PFSK-1 (cell line): ENCODE data around the gene WNT3A.

Experiments
- FOXP2 ChIP-seq: optimal IDR thresholded peaks from 2 replicates; pipeline ENCODE3; 2011; ENCODE audit warnings: borderline replicate concordance, control low read depth, inconsistent platforms; ENCODE audit not compliant: insufficient read depth; ENCODE audit errors: extremely low read length, extremely low read depth
- POLR2AphosphoS5 ChIP-seq: IDR thresholded peaks from 2 replicates; pipeline ENCODE4 v1.6.1; 2012; ENCODE audit warnings: low read depth, mild to moderate bottlenecking, control low read depth, low read length, moderate library complexity
- SIN3A ChIP-seq: IDR thresholded peaks from 2 replicates; pipeline ENCODE4 v1.6.1; 2012; ENCODE audit warnings: mild to moderate bottlenecking, low read length, moderate library complexity, borderline replicate concordance; ENCODE audit not compliant: insufficient read depth
- TAF1 ChIP-seq: IDR thresholded peaks from 2 replicates; pipeline ENCODE4 v1.6.1; 2012; ENCODE audit warnings: low read length, control low read depth, borderline replicate concordance; ENCODE audit not compliant: insufficient read depth
- TF ChIP-seq, protein P1 (sequence below), 2 experiments: IDR thresholded peaks; 2 replicates each; pipeline versions ENCODE4 v1.6.1 to v1.8.0; 2011 to 2012; ENCODE audit warnings: low read depth in 2 of 2, low read length in 2 of 2, control low read depth in 1 of 2, inconsistent platforms in 1 of 2, mild to moderate bottlenecking in 1 of 2, moderate library complexity in 1 of 2; ENCODE audit not compliant: insufficient read depth in 1 of 2

DNA sequence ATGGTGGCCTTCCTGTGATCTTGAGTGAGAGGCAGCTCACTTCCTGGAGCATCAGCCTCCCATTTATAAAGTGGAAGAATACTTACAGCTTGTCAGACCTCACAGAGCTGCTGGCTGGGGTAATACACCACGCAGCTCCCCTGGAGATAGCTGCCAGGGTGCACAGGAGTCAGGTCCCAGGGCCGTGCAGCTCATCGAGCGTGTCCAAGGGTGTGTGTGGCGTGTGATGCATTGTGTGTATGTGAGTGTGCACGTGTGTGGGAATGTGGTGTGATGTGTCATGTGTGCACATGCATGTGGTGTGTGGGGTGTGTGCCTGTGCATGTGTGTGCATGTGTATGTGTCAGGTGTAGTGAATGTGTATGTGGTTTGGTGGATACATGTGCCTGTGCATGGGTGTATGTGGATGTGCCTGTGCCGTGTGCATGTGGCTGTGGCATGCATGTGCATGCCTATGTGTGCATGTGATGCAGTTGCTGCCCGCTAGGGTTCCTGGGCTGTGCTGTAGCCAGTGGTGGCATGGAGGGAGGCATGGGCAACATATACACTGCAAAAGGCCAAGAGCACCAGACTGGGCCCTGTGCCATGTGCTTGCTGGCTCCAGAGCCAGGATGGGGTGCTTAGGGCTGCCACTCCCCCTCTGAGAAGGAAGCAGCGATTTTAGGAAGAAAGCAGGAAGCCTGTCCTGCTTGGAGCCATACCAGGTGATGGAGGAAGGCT is 24.6 kb downstream of the WNT3A start:
- TF ChIP-seq SIN3A: no peak
- TF ChIP-seq, protein P1, sequence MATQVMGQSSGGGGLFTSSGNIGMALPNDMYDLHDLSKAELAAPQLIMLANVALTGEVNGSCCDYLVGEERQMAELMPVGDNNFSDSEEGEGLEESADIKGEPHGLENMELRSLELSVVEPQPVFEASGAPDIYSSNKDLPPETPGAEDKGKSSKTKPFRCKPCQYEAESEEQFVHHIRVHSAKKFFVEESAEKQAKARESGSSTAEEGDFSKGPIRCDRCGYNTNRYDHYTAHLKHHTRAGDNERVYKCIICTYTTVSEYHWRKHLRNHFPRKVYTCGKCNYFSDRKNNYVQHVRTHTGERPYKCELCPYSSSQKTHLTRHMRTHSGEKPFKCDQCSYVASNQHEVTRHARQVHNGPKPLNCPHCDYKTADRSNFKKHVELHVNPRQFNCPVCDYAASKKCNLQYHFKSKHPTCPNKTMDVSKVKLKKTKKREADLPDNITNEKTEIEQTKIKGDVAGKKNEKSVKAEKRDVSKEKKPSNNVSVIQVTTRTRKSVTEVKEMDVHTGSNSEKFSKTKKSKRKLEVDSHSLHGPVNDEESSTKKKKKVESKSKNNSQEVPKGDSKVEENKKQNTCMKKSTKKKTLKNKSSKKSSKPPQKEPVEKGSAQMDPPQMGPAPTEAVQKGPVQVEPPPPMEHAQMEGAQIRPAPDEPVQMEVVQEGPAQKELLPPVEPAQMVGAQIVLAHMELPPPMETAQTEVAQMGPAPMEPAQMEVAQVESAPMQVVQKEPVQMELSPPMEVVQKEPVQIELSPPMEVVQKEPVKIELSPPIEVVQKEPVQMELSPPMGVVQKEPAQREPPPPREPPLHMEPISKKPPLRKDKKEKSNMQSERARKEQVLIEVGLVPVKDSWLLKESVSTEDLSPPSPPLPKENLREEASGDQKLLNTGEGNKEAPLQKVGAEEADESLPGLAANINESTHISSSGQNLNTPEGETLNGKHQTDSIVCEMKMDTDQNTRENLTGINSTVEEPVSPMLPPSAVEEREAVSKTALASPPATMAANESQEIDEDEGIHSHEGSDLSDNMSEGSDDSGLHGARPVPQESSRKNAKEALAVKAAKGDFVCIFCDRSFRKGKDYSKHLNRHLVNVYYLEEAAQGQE (IDR thresholded peaks at IDR 0.05; ENCODE audit: insufficient read depth in 1 of 2, low read depth in 2 of 2, low read length in 2 of 2): no peak
- no peak for TF ChIP-seq POLR2AphosphoS5
- TF ChIP-seq TAF1: no peak
- no peak for TF ChIP-seq FOXP2
